Endothelial cell of umbilical vein (primary cell): ENCODE results near the gene ARID5A. TPM values are rescaled to one million over a fixed set of nuclear protein-coding genes. Genes with fewer than 3 reads are reported as not detected.

Source experiments
- BruUV-seq: library from RNA; stranded (reverse); fragments of 400-500 nt; replicated peaks from 2 replicates; lab custom pipeline; 2021; lab: Mats Ljungman, UMichigan
- CTCF ChIA-PET: fragments of 300-600, 350-600 bp; sonication (Branson Sonifier 250); formaldehyde crosslinking; loops from one replicate; lab custom pipeline; 2021; ENCODE audit warnings: antibody characterized with exemption, inconsistent platforms; lab: Charles Lee
- POLR2A ChIA-PET: fragments of 300-600, 350-600 bp; sonication (Branson Sonifier 250); formaldehyde crosslinking; loops from one replicate; lab custom pipeline; 2021; ENCODE audit warnings: antibody characterized with exemption, inconsistent platforms; lab: Charles Lee
- DNase-seq: peaks from one replicate; pipeline ENCODE4 v3.0.0-alpha.2; 2011; ENCODE audit warnings: low read depth, low spot score
- FAIRE-seq: peaks from 2 replicates; lab custom pipeline; 2011; peaks lifted over from hg19 to GRCh38; lab: Jason Lieb, UNC
- H2AFZ ChIP-seq: 2 replicates; pipeline ENCODE4 v1.6.0; 2012; ENCODE audit warnings: low read depth, low read length, control low read depth, inconsistent platforms
- H3K27ac ChIP-seq: 2 replicates; pipeline ENCODE4 v1.5.1; 2011; ENCODE audit warnings: low read depth, mild to moderate bottlenecking, control low read depth, low read length, moderate library complexity; ENCODE audit not compliant: insufficient read depth
- H3K27me3 ChIP-seq, 2 experiments: 2 replicates each; pipeline versions ENCODE4 v1.6.0 to v1.6.1; 2011; ENCODE audit warnings: low read length in 2 of 2, mixed read lengths in 1 of 2; ENCODE audit not compliant: control insufficient read depth in 2 of 2, insufficient read depth in 2 of 2
- H3K36me3 ChIP-seq, 2 experiments: 2 replicates in 1 of 2; 3 replicates in 1 of 2; pipeline ENCODE4 v1.5.1; 2011; ENCODE audit warnings: low read length in 2 of 2, mild to moderate bottlenecking in 1 of 2, moderate library complexity in 1 of 2; ENCODE audit not compliant: control insufficient read depth in 2 of 2, insufficient read depth in 2 of 2; ENCODE audit errors: extremely low read depth in 1 of 2
- H3K4me1 ChIP-seq: 3 replicates; pipeline ENCODE4 v1.5.1; 2011; ENCODE audit warnings: mild to moderate bottlenecking, low read length; ENCODE audit not compliant: control insufficient read depth, insufficient read depth; ENCODE audit errors: extremely low read depth
- H3K4me2 ChIP-seq: 2 replicates; pipeline ENCODE4 v1.6.1; 2011; ENCODE audit warnings: low read length, control low read depth, mixed read lengths; ENCODE audit not compliant: insufficient read depth
- H3K4me3 ChIP-seq, 3 experiments: fragments of 200-600 bp in 1 of 3; sonication (generic), shearing (Covaris generic) in 1 of 3; replicated peaks in 1 of 3; 2 replicates each; pipeline ENCODE4 v1.5.1; 2011 to 2016; ENCODE audit warnings: control low read depth in 3 of 3, low read length in 3 of 3, mild to moderate bottlenecking in 2 of 3, inconsistent platforms in 1 of 3, low read depth in 1 of 3, moderate library complexity in 1 of 3; ENCODE audit not compliant: insufficient read depth in 1 of 3
- H3K79me2 ChIP-seq: 2 replicates; pipeline ENCODE4 v1.6.0; 2012; ENCODE audit warnings: low read length, inconsistent platforms; ENCODE audit not compliant: control insufficient read depth, insufficient read depth
- H3K9ac ChIP-seq: replicated peaks from 2 replicates; pipeline ENCODE3; 2011; ENCODE audit warnings: low read length, control low read depth; ENCODE audit not compliant: insufficient read depth; ENCODE audit errors: extremely low read depth
- H3K9me1 ChIP-seq: replicated peaks from 3 replicates; pipeline ENCODE4 v1.6.0; 2011; ENCODE audit warnings: mild to moderate bottlenecking, low read length; ENCODE audit not compliant: control insufficient read depth, insufficient read depth; ENCODE audit errors: extremely low read depth
- H3K9me3 ChIP-seq: replicated peaks from 2 replicates; pipeline ENCODE4 v1.5.1; 2012; ENCODE audit warnings: low read length, inconsistent platforms; ENCODE audit not compliant: control insufficient read depth, insufficient read depth
- H4K20me1 ChIP-seq: replicated peaks from 2 replicates; pipeline ENCODE3; 2011; ENCODE audit warnings: mild to moderate bottlenecking, low read length; ENCODE audit not compliant: control insufficient read depth, insufficient read depth; ENCODE audit errors: extremely low read depth
- CTCF ChIP-seq, 2 donors: IDR thresholded peaks; 1 replicate in 1 of 2; 2 replicates in 1 of 2; pipeline ENCODE4 v1.5.1; 2011; ENCODE audit warnings: low read length in 2 of 2, mild to moderate bottlenecking in 2 of 2, moderate library complexity in 2 of 2, control low read depth in 1 of 2, inconsistent platforms in 1 of 2, low read depth in 1 of 2; ENCODE audit not compliant: insufficient read depth in 1 of 2; ENCODE audit errors: extremely low read depth in 1 of 2
- EZH2 ChIP-seq: IDR thresholded peaks from 2 replicates; pipeline ENCODE4 v1.6.1; 2012; ENCODE audit warnings: borderline replicate concordance, low read depth, mild to moderate bottlenecking, moderate library complexity, low read length, inconsistent platforms; ENCODE audit not compliant: severe bottlenecking
- GATA2 ChIP-seq: IDR thresholded peaks from 2 replicates; pipeline ENCODE4 v1.7.0; 2011; ENCODE audit warnings: low read depth, mild to moderate bottlenecking, moderate library complexity, mixed read lengths, low read length; ENCODE audit not compliant: insufficient read length, insufficient read depth
- MYC ChIP-seq: IDR thresholded peaks from one replicate; pipeline ENCODE4 v1.6.1; 2011; ENCODE audit warnings: mild to moderate bottlenecking, low read depth, low read length
- POLR2A ChIP-seq: IDR thresholded peaks from 2 replicates; pipeline ENCODE4 v1.6.1; 2012; ENCODE audit warnings: low read depth, mild to moderate bottlenecking, control low read depth, low read length
- POLR2AphosphoS5 ChIP-seq: IDR thresholded peaks from 2 replicates; pipeline ENCODE4 v1.6.1; 2012; ENCODE audit warnings: low read depth, mild to moderate bottlenecking, control low read depth, low read length, moderate library complexity; ENCODE audit not compliant: insufficient read depth
- dilution Hi-C: fragments of 300-500 bp; cut with MboI; formaldehyde crosslinking; loops from one replicate; pipeline ENCODE4 v1.15.0; 2019; ENCODE audit warnings: low sequenced_read_pairs; ENCODE audit not compliant: extremely low pct_ligation_motif_present
- intact Hi-C: fragments of 100-400 bp; cut with micrococcal nuclease; formaldehyde crosslinking; loops from one replicate; pipeline ENCODE4 v1.10.0; 2022
- polyA plus RNA-seq, 4 experiments: library from polyadenylated mRNA; depleted of rRNA in 3 of 4; stranded (reverse) in 3 of 4; unstranded in 1 of 4; fragments of >200 nt; gene quantifications; 2 replicates each; pipeline versions ENCODE4 v1.2.1 to v1.2.3, GENCODE V29; 2011 to 2012; ENCODE audit warnings: missing spikeins in 1 of 4
- total RNA-seq: library from RNA; stranded (reverse); gene quantifications from 2 replicates; pipeline ENCODE4 v1.2.3, GENCODE V29; 2021
- TF ChIP-seq, protein P1 (sequence below): IDR thresholded peaks from 2 replicates; pipeline ENCODE4 v1.6.1; 2011; ENCODE audit not compliant: insufficient read depth, insufficient read length

The ARID5A gene
- total and polyA plus RNA-seq, 2 donors (not counting 3 experiments of a cell fraction or from before 2014, with no cell fraction given) = 18.0 to 24.7 TPM

- Histone ChIP-seq H4K20me1 (no peaks in the 10 kb centered on the region), H3K27ac (no peak overlapping the region), H3K36me3 (peaks cover 5 to 41% of the 10 kb centered on the region in 2 experiments), H3K4me3 (no peak overlapping the region), H2AFZ (no peak overlapping the region), H3K4me2 (no peak overlapping the region), H3K27me3 (no peaks in the 10 kb centered on the region), H3K79me2 (peaks cover 8% of the 10 kb centered on the region), H3K9me3 (no peaks in the 10 kb centered on the region), H3K4me1 (no peaks in the 10 kb centered on the region), H3K9ac (no peak overlapping the region), H3K9me1 (no peaks in the 10 kb centered on the region)
- FAIRE-seq (no peak), DNase-seq (no peak)
- BruUV-seq = no TSS peak
- intact Hi-C loops (no loop called here), dilution Hi-C loops (no loop called here)
- CTCF ChIA-PET = interaction anchor here (0.6 to 11.6 kb wide), 4 partner anchors 11 to 43 kb away, joined by 3 to 130 read pairs (median 52); partner anchors contain the start of gene ARID5A
- TF ChIP-seq CTCF (IDR thresholded peaks at IDR 0.05; ENCODE audit: extremely low read depth in 1 of 2, insufficient read depth in 1 of 2, low read depth in 1 of 2, low read length in 2 of 2) = peak; percentile 34
- TF ChIP-seq GATA2 = no peak
- TF ChIP-seq, protein P1, sequence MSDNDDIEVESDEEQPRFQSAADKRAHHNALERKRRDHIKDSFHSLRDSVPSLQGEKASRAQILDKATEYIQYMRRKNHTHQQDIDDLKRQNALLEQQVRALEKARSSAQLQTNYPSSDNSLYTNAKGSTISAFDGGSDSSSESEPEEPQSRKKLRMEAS = no peak
- no peak for TF ChIP-seq EZH2
- TF ChIP-seq POLR2AphosphoS5 = no peak
- no peak for TF ChIP-seq MYC
- no peak for TF ChIP-seq POLR2A
- POLR2A ChIA-PET = no interaction called here
Measured at GRCh38 chr2:96549967-96550786, 13.6 kb downstream of the ARID5A start.
